GM12878 (cell line): ENCODE results near the gene SLC31A2. TPM values are rescaled to one million over a fixed set of nuclear protein-coding genes. Genes with fewer than 3 reads are reported as not detected.
"Not testable (repeated sequence)": the region's sequence is repeated elsewhere in the genome, so short reads cannot be mapped to it uniquely, and the experiment has no call there.

Experiments used
- ATAC-seq: fragments of 200-7000 bp; cut with Tn5 transposase; 3 replicates; pipeline ENCODE4 v1.9.1; 2020; ENCODE audit warnings: mild to moderate bottlenecking, moderate library complexity
- BruUV-seq: library from RNA; stranded (reverse); fragments of 400-500 nt; replicated peaks from 2 replicates; lab custom pipeline; 2021; lab: Mats Ljungman, UMichigan
- CTCF ChIA-PET: fragments of 300-600 bp; sonication (Branson Sonifier 250); formaldehyde crosslinking; extraction: SDS; loops from one replicate; lab custom pipeline; 2021; ENCODE audit warnings: inconsistent platforms; lab: Yijun Ruan, JAX
- POLR2A ChIA-PET: fragments of 350-600 bp; formaldehyde crosslinking; extraction: SDS; loops from one replicate; lab custom pipeline; 2021; ENCODE audit warnings: inconsistent platforms; lab: Charles Lee
- RAD21 ChIA-PET: fragments of 300-600 bp; sonication (Branson Sonifier 250); formaldehyde crosslinking; loops from one replicate; lab custom pipeline; 2023; ENCODE audit warnings: antibody characterized with exemption; ENCODE audit not compliant: unreplicated experiment; lab: Charles Lee
- SMC1A ChIA-PET: fragments of 300-600 bp; sonication (Branson Sonifier 250); formaldehyde crosslinking; loops from one replicate; lab custom pipeline; 2023; ENCODE audit not compliant: unreplicated experiment, uncharacterized antibody; lab: Charles Lee
- DNase-seq: peaks from one replicate; pipeline ENCODE4 v3.0.0-alpha.2; 2011; ENCODE audit warnings: low read depth, low spot score
- FAIRE-seq: peaks from 3 replicates; lab custom pipeline; 2011; peaks lifted over from hg19 to GRCh38; lab: Jason Lieb, UNC
- H2AFZ ChIP-seq: 2 replicates; pipeline ENCODE4 v1.6.0; 2011; ENCODE audit warnings: low read depth, low read length, control low read depth; ENCODE audit not compliant: control insufficient read depth
- H3K27ac ChIP-seq: 2 replicates; pipeline ENCODE4 v1.5.1; 2011; ENCODE audit warnings: control low read depth; ENCODE audit not compliant: control insufficient read depth, insufficient read depth
- H3K27me3 ChIP-seq, 2 experiments: replicated peaks in 1 of 2; 2 replicates each; pipeline versions ENCODE4 v1.6.0 to v1.6.1; 2011; ENCODE audit warnings: low read length in 1 of 2; ENCODE audit not compliant: control insufficient read depth in 2 of 2, insufficient read depth in 2 of 2
- H3K36me3 ChIP-seq, 2 experiments: 2 replicates each; pipeline ENCODE4 v1.5.1; 2011; ENCODE audit warnings: low read length in 1 of 2; ENCODE audit not compliant: control insufficient read depth in 2 of 2, insufficient read depth in 2 of 2
- H3K4me1 ChIP-seq: 2 replicates; pipeline ENCODE4 v1.6.1; 2011; ENCODE audit warnings: mild to moderate bottlenecking, low read length, moderate library complexity, mixed read lengths; ENCODE audit not compliant: control insufficient read depth, insufficient read depth
- H3K4me2 ChIP-seq: 2 replicates; pipeline ENCODE4 v1.6.0; 2011; ENCODE audit warnings: control low read depth; ENCODE audit not compliant: control insufficient read depth, insufficient read depth
- H3K4me3 ChIP-seq: fragments of 200-600 bp; sonication (generic); 2 replicates; pipeline ENCODE4 v1.5.1; 2016
- H3K79me2 ChIP-seq: 2 replicates; pipeline ENCODE4 v1.6.0; 2011; ENCODE audit warnings: low read length; ENCODE audit not compliant: control insufficient read depth, insufficient read depth
- H3K9ac ChIP-seq: 2 replicates; pipeline ENCODE4 v1.8.0; 2011; ENCODE audit warnings: low read length, control low read depth, mixed read lengths; ENCODE audit not compliant: control insufficient read depth, insufficient read depth
- H3K9me3 ChIP-seq: replicated peaks from 3 replicates; pipeline ENCODE4 v1.5.1; 2011; ENCODE audit warnings: mild to moderate bottlenecking, low read length; ENCODE audit not compliant: control insufficient read depth, insufficient read depth
- H4K20me1 ChIP-seq: 2 replicates; pipeline ENCODE4 v1.6.0; 2011; ENCODE audit not compliant: control insufficient read depth, insufficient read depth
- CHD2 ChIP-seq: IDR thresholded peaks from 2 replicates; pipeline ENCODE4 v1.6.1; 2011; ENCODE audit warnings: low read depth, low read length, improper control_type of control experiment, borderline replicate concordance
- HCFC1 ChIP-seq: fragments of 150-350 bp; IDR thresholded peaks from 2 replicates; pipeline ENCODE4 v1.6.1; 2014; ENCODE audit warnings: low read length
- MEF2B ChIP-seq: fragments of 450-650 bp; IDR thresholded peaks from 2 replicates; pipeline ENCODE4 v1.6.1; 2018; ENCODE audit warnings: mild to moderate bottlenecking, moderate library complexity; ENCODE audit not compliant: partially characterized antibody, poor library complexity, severe bottlenecking
- RAD51 ChIP-seq: fragments of 450-650 bp; IDR thresholded peaks from 2 replicates; pipeline ENCODE4 v1.6.1; 2016; ENCODE audit warnings: moderate library complexity, mild to moderate bottlenecking, inconsistent platforms
- RB1 ChIP-seq: fragments of 450-650 bp; formaldehyde crosslinking; IDR thresholded peaks from 2 replicates; pipeline ENCODE4 v1.6.1; 2017; ENCODE audit warnings: mild to moderate bottlenecking, borderline replicate concordance
- SIX5 ChIP-seq: IDR thresholded peaks from 2 replicates; pipeline ENCODE4 v1.6.1; 2011; ENCODE audit warnings: mild to moderate bottlenecking, low read depth, low read length, moderate library complexity; ENCODE audit not compliant: severe bottlenecking
- SREBF1 ChIP-seq: IDR thresholded peaks from 2 replicates; pipeline ENCODE4 v1.6.1; 2012; ENCODE audit warnings: mild to moderate bottlenecking, low read length
- ZNF24 ChIP-seq: fragments of 450-650 bp; IDR thresholded peaks from 2 replicates; pipeline ENCODE4 v1.6.1; 2017; ENCODE audit warnings: antibody characterized with exemption, mild to moderate bottlenecking
- ZNF384 ChIP-seq: IDR thresholded peaks from 2 replicates; pipeline ENCODE4 v1.6.1; 2012; ENCODE audit warnings: low read depth, mild to moderate bottlenecking, low read length, improper control_type of control experiment, borderline replicate concordance
- WGBS: methylation state at CpG from one replicate; pipeline ENCODE4 v1.1.6; 2016; ENCODE audit warnings: low lambda C conversion rate; ENCODE audit not compliant: insufficient replicate concordance, insufficient coverage; ENCODE audit errors: missing lambda C conversion rate; 5-methylcytosine and 5-hydroxymethylcytosine counted together
- in situ Hi-C: fragments of 300-500 bp; cut with MboI; formaldehyde crosslinking; loops from 9 replicates; pipeline ENCODE4 v1.14.3; 2018; ENCODE audit warnings: mixed read lengths
- intact Hi-C: fragments of 100-400 bp; cut with micrococcal nuclease; formaldehyde crosslinking; loops from one replicate; pipeline ENCODE4 v1.14.2; 2022; ENCODE audit not compliant: unreplicated experiment
- polyA plus RNA-seq, 11 experiments: library from polyadenylated mRNA; depleted of rRNA in 4 of 11; unstranded in 6 of 11; stranded (reverse) in 5 of 11; fragments of >200 nt; fragmentation: Nextera tagmentation in 4 of 11; fragmentation: Illumina TruSeq in 1 of 11; extraction: Ambion mirVana in 4 of 11; extraction: Trizol in 1 of 11; gene quantifications; 1 replicate in 1 of 11; 2 replicates in 10 of 11; pipeline versions ENCODE4 v1.2.1 to v1.2.3, GENCODE V29; 2011 to 2016; ENCODE audit warnings: inconsistent platforms in 2 of 11, missing spikeins in 2 of 11, low read depth in 1 of 11
- total RNA-seq, 4 experiments: library from RNA; depleted of rRNA in 3 of 4; stranded (reverse); fragments of >200 nt in 3 of 4; fragmentation: Illumina TruSeq in 1 of 4; extraction: Trizol in 1 of 4; gene quantifications; 2 replicates each; pipeline versions ENCODE4 v1.2.1 to v1.2.3, GENCODE V29; 2013 to 2021
- TF ChIP-seq, protein P1 (sequence below): fragments of 450-650 bp; conservative IDR thresholded peaks from 2 replicates; pipeline ENCODE4 v1.6.1; 2017; ENCODE audit warnings: mild to moderate bottlenecking, moderate library complexity
- TF ChIP-seq, protein P2 (sequence below): fragments of 450-650 bp; formaldehyde crosslinking; IDR thresholded peaks from 2 replicates; pipeline ENCODE4 v1.4.0; 2020; ENCODE audit warnings: mild to moderate bottlenecking, moderate library complexity
- TF ChIP-seq, protein P3 (sequence below): IDR thresholded peaks from 2 replicates; pipeline ENCODE4 v1.6.1; 2011; ENCODE audit warnings: borderline replicate concordance, low read depth, mild to moderate bottlenecking, moderate library complexity, mixed read lengths, low read length; ENCODE audit not compliant: insufficient read depth; ENCODE audit errors: extremely low read length

Gene SLC31A2
- total and polyA plus RNA-seq, 10 of the 15 experiments (the other 5 are each of a cell fraction or from before 2014, with no cell fraction given) = 0.09 to 1.9 (median 0.93) TPM

DNA sequence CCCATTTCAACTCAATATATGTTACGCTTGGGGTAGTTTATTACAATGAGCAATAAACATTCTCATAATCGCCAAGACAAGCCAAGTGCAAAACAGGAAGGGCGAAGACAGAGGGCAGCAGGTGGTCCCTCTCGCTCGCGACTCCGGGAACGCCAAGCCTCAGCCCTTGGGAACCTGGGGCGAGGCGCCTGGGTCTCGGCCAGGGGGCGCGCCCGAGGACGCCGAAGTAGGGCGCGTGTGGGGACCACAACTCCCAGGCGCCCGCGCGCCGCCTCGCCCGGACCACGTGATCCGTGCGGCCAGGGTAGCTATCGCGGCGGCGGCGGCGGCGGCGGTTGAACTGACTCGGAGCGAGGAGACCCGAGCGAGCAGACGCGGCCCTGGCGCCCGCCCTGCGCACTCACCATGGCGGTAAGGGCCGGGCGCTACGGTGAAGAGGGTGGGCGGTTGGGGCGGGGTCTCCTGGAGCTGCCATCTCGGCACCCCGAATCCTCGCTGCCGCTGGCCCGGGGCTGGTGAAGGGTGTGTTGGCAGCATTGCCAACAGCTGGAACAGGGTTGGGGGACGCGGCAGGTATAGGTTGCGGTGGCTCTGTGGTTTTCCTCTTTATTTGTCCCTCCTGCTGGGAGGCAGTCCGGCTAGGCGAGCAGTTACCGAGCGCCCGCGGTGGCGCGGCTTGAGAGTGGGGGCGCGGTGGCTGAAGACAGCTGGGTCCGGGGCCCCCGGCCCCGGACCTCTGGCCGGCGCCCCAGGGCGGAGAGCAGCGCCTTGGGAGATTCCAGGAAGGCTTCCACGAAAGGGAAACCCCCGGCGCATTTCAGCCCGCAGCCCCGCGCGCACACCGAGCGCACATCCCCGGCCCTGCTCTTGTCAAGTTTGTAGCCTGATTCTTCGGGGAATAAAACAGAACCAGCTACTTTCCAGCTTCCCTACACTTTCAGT, at the start of gene SLC31A2 (continued):
- TF ChIP-seq RB1 (no peak), MEF2B (no peak), HCFC1 (peak; percentile 89), CHD2 (0 out of 2 replicates have a peak, but pooled peaks have one; percentile 47), ZNF24 (no peak), RAD51 (peak; percentile 75; the same call in 1 of the 2 replicates), ZNF384 (no peak), SIX5 (peak; percentile 79), SREBF1 (no peak)
- TF ChIP-seq, protein P1, sequence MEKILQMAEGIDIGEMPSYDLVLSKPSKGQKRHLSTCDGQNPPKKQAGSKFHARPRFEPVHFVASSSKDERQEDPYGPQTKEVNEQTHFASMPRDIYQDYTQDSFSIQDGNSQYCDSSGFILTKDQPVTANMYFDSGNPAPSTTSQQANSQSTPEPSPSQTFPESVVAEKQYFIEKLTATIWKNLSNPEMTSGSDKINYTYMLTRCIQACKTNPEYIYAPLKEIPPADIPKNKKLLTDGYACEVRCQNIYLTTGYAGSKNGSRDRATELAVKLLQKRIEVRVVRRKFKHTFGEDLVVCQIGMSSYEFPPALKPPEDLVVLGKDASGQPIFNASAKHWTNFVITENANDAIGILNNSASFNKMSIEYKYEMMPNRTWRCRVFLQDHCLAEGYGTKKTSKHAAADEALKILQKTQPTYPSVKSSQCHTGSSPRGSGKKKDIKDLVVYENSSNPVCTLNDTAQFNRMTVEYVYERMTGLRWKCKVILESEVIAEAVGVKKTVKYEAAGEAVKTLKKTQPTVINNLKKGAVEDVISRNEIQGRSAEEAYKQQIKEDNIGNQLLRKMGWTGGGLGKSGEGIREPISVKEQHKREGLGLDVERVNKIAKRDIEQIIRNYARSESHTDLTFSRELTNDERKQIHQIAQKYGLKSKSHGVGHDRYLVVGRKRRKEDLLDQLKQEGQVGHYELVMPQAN = peak; percentile 55
- TF ChIP-seq, protein P2, sequence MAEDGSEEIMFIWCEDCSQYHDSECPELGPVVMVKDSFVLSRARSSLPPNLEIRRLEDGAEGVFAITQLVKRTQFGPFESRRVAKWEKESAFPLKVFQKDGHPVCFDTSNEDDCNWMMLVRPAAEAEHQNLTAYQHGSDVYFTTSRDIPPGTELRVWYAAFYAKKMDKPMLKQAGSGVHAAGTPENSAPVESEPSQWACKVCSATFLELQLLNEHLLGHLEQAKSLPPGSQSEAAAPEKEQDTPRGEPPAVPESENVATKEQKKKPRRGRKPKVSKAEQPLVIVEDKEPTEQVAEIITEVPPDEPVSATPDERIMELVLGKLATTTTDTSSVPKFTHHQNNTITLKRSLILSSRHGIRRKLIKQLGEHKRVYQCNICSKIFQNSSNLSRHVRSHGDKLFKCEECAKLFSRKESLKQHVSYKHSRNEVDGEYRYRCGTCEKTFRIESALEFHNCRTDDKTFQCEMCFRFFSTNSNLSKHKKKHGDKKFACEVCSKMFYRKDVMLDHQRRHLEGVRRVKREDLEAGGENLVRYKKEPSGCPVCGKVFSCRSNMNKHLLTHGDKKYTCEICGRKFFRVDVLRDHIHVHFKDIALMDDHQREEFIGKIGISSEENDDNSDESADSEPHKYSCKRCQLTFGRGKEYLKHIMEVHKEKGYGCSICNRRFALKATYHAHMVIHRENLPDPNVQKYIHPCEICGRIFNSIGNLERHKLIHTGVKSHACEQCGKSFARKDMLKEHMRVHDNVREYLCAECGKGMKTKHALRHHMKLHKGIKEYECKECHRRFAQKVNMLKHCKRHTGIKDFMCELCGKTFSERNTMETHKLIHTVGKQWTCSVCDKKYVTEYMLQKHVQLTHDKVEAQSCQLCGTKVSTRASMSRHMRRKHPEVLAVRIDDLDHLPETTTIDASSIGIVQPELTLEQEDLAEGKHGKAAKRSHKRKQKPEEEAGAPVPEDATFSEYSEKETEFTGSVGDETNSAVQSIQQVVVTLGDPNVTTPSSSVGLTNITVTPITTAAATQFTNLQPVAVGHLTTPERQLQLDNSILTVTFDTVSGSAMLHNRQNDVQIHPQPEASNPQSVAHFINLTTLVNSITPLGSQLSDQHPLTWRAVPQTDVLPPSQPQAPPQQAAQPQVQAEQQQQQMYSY = 0 out of 2 replicates have a peak, but pooled peaks have one; percentile 12
- TF ChIP-seq, protein P3, sequence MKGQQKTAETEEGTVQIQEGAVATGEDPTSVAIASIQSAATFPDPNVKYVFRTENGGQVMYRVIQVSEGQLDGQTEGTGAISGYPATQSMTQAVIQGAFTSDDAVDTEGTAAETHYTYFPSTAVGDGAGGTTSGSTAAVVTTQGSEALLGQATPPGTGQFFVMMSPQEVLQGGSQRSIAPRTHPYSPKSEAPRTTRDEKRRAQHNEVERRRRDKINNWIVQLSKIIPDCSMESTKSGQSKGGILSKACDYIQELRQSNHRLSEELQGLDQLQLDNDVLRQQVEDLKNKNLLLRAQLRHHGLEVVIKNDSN = peak; percentile 93

DNA sequence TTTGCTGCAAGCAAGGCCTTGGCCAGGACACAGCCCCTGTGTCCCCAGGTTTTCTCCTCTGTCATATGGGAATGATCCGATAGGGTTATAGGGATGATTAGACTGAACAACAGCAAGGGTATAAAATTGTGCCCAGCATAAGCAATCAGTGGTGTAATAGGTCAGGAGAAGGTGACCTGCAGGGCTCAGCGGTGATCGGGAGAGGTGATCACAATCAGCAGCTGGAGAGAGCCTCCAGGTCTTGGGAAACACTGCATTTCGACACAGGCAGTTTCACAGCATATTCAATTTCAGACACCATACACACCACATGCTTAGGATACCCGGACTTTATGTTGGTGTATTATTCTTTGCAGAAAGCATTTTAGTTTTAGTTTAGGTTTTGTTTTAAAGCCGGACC, 45.5 kb upstream of the SLC31A2 start:
- POLR2A ChIA-PET, in situ Hi-C loops: not testable (repeated sequence)

More for the DNA sequence above, 45.5 kb upstream of the SLC31A2 start:
- SMC1A ChIA-PET, H3K36me3 ChIP-seq, H3K27me3 ChIP-seq, intact Hi-C loops, H2AFZ ChIP-seq, H3K9ac ChIP-seq, FAIRE-seq, ATAC-seq, RAD21 ChIA-PET, H3K4me2 ChIP-seq, H3K4me3 ChIP-seq, CTCF ChIA-PET, H3K9me3 ChIP-seq, DNase-seq, H4K20me1 ChIP-seq, H3K4me1 ChIP-seq, BruUV-seq, H3K79me2 ChIP-seq, H3K27ac ChIP-seq: not testable (repeated sequence)
- no CpG with 5 or more reads among the region's 6 CpGs for WGBS
